Endothelial cell of hepatic sinusoid (primary cell): Measurements from ENCODE around the gene RPTOR.

Experiments
- in situ Hi-C: cut with HindIII; loops from 2 replicates; pipeline ENCODE4 v1.10.0; 2017; ENCODE audit warnings: low sequenced_read_pairs

Gene RPTOR

DNA sequence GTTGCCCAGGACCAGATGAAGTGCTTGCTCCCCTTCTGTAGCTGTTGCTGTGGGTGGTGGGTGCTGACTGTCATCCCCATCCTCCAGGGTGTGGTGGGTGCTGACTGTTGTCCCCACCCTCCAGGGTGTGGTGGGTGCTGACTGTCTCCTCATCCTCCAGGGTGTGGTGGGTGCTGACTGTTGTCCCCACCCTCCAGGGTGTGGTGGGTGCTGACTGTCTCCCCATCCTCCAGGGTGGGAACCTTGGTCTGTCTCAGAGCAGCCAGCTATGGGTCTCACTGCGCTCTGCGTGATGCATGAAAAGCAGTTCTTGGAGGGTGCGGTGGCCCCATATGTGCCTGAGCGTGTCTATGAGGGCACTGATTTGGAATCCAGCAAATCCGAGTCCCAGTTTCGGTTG is 163.8 kb downstream of the RPTOR start:
- in situ Hi-C loops, result no loop called here

DNA sequence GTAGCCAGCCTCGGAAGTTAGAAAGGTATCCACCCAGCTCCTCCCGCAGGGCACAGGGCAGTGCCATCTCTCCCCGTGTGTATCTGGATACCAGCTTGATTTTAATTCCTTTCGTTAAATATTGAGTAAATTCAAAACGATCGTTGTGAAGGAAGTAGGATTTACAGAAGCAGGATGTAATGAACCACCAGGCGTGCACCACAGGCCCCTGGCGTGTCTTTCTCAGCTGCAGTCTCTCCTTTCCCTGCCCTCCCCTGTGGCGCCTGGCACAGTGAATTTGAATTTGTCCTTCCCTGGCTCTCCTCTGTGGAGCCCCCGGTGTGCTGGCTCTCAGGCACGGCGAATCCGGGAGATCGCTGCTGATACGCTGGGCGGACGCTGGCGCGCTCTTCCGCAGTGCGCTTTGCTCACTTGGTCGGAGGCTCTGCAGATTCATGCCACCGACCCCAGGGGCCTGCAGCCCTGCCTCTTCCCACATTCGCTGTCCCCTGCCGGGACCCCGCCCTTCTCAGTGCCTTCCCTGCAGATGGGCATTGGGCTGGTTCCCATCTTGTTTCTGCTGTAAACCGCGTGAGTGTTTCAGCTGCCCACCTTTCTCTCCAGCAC is 164.6 kb downstream of the RPTOR start:
- in situ Hi-C loops, result no loop called here

DNA sequence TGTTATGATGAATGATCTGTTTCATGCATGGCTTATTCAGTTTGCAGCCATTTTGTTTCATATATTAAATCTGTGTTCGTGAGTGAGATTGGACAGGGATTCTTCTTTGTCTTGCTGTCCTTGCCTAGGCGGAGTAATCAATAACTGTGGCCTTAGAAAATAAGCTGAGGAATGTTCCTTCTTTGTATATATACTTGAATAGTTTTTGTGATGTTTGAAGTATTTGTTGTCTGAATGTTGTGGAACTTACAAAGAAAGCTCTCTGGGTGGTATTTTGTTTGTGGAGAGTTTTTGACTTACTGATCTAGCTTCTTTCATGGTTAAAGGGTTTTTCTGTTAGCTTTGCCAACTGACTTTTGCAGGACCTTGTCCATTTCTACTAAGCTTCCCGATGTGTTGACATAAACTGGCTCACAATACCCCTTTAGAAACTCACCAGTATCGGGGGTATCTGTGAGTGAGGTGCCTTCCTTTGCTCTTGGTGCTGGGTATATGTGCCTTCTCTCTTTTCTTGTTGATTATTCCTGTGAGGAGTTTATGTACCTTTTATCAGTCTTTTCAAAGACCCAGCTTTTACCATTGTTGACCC is 166.2 kb downstream of the RPTOR start:
- in situ Hi-C loops, result no loop called here

DNA sequence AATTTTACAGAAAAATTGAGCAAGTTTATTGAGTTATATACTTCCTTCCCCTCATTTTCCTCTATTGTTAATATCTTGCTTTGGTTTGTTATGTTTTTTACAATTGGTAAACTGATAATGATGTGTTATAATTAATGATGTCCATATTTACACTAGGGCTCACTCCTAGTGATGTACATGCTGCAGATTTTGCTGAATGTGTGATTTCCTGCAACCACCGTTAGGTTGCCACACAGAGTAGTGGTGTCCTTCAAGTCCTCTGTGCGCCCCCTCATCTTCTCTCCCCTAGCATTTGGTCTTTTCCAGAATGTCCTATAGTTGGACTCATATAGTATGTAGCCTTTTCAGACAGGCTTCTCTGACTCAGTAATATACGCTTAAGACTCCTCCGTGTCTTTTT is 167.5 kb downstream of the RPTOR start:
- in situ Hi-C loops, result no loop called here

DNA sequence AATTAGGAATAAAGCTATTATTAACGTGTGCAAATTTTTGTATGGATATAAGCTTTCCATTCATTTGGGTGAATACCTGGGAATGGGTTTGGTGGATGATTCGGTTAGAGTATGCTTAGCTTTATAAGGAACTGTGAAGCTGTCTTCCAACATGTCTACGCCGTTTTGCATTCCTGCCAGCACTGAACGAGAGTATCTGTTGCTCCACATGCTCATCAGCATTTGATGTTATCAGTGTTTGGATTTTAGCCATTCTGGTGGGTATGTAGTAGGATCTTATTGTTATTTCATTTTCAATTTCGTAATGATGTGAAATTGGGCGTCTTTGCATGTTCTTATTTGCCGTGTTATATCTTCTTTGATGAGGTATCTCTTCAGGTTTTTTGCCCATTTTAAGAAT is 168.0 kb downstream of the RPTOR start:
- in situ Hi-C loops, result no loop called here

DNA sequence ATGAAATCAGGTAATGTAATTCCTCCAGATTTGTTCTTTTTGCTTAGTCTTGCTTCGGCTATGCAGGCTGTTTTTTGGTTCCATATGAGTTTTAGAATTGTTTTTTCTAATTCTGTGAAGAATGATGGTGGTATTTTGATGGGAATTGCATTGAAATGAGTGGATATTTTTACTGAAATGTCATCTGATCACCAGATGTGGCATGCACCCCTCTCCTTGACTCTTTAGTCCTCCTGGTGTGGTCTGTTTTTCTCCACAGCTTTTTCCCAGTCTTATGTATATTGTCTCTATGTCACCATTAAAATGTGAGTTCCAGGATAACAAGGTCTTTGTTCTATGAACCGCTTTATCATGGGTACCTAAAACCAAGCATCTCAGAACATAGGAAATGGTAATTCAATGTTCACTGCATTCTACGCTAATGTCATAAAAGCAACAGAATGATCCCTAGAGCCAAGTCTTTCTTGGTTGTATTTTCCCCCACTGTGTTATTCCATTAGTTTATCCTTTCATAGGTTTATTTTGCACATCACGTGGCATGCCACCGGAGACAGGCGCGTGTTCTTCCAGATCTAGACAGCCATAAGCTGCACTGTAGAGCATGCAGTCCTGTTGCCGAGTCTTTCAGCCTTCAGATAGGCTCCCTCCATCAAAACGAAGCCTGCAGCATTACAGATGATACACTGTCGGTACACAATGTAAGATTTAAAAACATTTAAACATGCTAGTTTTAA is 172.5 kb downstream of the RPTOR start:
- in situ Hi-C loops, result no loop called here

DNA sequence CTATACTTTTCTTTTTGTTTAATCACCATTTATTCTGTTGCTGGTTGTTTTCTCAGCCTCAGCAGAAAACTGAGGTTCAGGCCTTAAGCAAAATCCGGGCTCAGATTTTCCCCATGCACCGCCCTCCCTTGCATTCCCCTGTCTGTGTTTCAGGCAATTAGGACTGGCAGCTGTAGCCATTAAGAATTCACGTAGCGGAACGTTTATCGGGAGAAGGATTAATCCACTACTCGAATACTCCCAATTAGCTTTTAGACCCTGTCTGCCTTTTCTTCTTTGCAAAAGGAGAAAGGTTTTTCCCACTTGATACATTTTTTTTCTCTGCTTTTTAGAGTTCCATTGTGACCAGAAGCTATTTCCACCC is 173.1 kb downstream of the RPTOR start:
- in situ Hi-C loops, result no loop called here

DNA sequence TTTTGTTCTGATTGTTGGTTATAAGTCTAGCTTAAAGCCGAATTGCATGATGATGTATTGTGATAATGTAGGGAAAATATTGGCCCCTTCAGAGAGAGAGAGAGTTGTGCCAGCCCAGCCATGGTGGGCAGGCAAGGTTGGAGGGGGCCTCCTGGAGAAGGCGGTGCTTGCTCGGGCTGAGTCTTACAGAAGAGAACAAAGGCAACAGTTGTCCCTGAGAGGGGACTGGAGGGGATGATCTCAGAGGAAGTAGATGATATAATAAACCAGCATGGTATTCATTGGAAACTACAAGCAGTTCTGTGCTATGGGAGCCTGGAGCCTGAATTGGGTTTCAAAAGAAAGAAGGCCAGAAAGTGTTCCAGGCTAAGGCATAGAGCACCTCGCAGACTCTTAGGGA is 173.8 kb downstream of the RPTOR start:
- in situ Hi-C loops, result no loop called here

DNA sequence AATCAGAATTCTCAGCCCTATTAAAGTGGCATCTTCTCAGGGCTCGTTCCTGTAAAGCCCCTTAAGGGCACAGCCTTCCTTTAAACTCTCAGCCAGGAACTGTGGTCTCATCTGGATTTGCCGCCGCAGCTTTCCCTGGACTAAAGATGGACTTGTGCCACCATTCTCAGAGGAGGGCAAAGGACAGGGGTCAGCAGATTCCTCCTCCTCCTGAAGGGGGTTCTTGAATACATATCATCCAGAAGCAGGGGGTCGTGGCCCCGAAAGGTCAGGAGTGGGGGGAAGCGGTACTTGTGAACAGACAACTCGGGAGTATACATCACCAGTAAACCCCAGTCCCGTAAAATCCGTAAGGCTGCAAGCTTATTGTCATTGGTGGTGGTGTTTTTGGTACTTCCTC is 174.8 kb downstream of the RPTOR start:
- in situ Hi-C loops, result no loop called here

DNA sequence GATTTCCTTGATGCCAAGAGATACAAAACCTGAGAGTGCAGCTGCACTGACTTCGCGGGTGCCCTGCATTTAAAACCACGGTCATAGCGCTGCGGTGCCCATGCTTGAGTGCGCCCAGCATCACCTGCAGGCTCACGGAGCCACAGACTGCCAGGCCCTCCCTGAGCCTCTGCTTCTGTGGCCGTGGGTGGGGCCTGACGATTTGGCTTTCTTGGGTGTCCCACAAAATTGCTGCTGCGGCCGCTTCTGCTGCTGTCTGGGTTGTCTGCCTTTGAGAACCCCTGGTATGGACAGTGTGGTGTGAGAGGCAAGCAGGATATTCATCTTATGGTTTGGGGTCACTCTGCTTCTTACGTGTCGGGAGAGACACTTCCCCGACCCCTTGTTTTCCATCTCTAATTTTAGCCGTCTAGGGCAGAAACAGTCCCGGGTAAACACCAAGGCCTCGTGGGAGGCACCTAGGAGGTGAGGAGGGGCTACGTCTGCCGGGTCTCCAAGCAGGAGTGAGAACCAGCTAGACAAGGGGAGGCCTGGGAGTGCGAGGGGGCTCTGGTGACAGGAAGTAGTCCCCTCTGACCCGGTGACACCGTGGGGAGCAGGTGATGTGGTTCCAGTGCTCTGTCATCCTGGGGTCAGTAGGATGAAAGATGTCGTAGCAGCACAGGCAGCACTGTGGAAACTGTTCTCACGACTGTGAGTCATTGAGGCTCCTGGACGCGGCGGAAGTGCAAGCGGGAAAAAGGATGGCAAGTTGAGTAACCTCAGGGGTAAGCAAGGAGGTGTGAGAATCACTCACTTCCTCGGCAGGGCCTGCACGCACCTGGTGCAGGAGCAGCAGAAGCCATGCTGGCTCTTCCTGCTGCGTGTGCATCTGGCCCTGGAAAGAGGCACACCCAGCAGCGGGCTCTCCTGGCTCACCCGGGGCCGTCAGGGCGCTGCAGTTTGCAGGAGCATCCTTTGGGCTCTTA is 176.3 kb downstream of the RPTOR start:
- in situ Hi-C loops, result no loop called here

DNA sequence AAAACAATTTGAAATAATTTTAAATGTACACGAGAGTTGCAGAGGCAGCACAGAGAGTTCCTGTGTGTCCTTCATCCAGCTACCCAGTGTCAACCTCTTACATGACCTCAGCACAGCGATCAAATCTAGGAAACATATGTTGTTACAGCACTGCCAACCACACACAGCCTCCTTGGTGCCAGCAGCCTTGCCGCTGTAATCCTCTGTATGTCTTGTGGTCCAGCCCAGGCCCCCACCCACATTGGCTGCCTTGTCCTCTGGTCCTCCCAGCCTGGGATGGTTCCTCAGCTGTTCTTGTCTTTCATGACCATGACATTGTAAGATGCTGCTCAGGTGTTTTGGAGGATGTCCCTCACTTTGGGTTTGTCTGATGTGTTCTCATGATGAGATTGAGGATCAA is 178.0 kb downstream of the RPTOR start:
- in situ Hi-C loops, result no loop called here

DNA sequence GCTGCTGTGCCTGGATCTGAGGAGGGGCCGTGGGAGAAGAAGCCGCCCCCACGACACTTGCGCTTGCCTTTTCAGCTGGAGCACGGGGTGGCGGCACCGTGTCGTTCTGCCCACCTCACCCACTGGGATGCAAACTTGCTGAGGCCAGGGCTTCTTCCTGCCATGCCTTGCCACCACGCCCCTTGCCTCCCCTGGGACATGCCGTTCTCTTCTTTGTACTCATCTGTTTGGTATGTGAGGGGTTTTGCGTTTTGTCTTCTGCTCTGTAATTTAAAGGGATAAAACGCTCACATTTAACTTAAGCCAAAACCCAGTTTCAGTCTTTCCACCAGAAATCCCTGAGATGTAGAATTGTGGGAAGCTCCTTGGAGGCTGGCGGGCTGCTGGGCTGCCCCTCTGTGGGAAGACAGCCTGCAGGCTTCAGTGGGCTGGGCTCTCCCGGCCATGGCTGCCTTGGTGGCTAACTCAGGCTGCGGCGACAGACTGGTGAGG is 180.2 kb downstream of the RPTOR start:
- in situ Hi-C loops, result loop anchor here (5.0 kb wide), 2 partner anchors 72 to 127 kb away; no protein-coding TSS in a partner anchor

DNA sequence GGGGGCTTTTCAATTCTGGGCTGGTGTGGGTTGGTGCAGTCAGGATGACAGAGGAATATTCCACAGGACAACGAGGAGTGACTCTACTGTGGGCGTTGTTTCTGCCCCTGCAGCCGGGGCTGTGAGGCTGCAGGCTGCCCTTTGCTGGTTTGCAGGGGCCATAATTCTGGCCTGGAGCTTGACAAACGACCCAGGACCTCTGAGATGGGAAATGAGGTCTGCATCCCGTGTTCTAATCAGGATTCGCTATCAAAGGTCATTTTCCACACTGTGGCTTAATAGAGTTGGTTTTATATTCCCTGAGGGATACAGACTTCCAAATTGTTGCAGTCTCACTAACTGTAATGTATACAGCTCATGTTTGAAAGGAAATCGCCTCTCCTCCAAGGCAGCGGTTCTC is 180.9 kb downstream of the RPTOR start:
- in situ Hi-C loops, result loop anchor here (5.0 kb wide), 2 partner anchors 72 to 127 kb away; no protein-coding TSS in a partner anchor

DNA sequence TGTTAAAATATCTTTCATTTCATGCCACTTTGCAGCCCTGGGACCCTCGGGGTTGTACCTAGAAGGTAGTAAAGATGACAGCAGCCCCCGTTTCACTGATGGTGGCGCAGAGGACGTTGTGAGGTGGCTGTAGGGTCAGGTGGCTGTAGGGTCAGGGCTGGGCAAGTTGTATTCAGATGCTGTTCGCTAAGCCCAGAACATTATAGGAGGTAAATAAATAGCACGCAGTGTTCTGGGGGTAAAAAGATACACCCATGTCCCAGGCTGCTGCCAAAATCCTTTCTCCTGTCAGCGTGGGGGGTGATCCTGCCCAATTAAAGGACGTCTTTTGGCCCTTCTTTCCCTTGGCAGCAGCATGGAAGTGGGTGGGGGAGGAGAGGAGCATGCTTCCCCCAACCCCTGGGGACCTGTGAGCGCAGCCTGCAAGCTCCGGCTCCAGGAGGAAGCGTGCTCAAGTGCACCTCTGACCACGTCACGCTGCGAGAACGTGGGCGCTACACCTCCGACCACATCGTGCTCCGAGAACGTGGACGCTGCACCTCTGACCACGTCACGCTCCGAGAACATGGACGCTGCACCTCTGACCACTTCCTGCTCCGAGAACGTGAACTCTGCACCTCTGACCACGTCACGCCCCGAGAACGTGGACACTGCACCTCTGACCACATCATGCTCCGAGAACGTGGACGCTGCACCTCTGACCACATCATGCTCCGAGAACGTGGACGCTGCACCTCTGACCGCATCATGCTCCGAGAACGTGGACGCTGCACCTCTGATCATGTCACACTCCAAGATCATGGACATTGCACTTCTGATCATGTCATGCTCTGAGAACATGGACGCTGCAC is 182.1 kb downstream of the RPTOR start:
- in situ Hi-C loops, result loop anchor here (5.0 kb wide), 2 partner anchors 71 to 126 kb away; no protein-coding TSS in a partner anchor

DNA sequence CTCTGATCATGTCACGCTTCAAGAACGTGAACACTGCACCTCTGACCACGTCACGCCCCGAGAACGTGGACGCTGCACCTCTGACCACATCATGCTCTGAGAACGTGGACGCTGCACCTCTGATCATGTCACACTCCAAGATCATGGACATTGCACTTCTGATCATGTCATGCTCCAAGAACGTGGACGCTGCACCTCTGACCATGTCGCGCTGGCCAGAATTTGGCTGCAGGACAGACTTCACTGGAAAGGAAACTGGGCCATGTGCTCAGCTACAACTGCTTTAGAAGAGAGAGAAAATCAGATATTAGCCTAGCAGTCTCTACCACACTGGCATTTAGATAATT is 182.7 kb downstream of the RPTOR start:
- in situ Hi-C loops, result loop anchor here (5.0 kb wide), 2 partner anchors 70 to 125 kb away; no protein-coding TSS in a partner anchor

DNA sequence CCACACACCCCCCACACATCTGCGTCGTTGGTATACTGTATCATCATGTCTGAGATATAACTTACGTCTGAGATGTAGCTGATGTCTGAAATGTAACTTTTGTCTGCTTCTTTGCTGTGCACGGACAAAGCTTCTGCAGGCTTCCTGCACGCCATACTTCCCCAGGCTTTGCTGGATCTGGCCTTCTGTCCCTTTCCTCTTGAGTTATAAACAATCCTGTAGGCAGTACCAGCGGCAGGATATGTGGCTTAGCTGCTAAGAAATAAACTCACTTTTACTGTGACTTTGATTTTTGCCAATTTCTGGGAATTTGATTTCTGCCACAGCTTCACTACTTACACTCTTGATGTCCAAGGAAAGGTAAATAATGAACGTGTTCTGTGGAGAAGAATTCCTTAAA is 184.4 kb downstream of the RPTOR start:
- in situ Hi-C loops, result loop anchor here (5.0 kb wide), 2 partner anchors 68 to 123 kb away; no protein-coding TSS in a partner anchor

DNA sequence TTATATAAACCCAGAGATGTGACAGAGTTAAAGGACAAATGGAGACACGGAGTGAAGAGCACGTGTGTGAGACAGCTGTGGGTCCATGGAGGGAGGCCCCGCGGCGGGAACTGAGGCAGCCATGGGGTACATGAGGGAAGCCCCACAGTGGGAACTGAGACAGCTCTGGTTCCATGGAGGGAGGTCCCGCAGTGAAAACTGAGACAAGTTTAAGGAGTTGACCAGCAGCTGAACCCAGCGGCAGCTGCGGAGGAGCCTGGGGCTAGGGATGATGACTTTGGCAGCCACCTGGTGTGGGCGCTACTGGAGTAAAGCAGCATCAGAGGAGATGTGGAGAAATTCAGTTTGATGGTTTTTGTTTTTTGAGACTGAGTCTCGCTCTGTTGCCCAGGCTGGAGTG is 185.1 kb downstream of the RPTOR start:
- in situ Hi-C loops, result loop anchor here (5.0 kb wide), 2 partner anchors 68 to 123 kb away; no protein-coding TSS in a partner anchor

DNA sequence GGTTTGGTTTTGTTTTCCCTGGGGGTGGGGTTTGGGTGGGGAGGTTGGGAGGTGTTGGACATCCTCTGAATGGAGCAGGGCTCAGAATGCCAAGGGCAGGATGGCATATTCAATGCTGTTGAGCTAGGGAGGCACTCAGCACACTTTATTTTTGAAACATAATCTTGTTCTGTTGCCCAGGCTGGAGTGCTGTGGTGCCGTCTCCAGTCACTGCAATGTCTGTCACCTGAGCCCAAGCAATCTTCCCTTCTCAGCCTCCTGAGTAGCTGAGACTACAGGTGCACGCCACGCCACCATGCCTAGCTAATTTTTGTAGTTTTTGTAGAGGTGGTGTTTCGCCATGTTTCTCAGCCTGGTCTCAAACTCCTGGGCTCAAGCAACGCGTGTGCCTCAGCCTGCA is 186.1 kb downstream of the RPTOR start:
- in situ Hi-C loops, result no loop called here

DNA sequence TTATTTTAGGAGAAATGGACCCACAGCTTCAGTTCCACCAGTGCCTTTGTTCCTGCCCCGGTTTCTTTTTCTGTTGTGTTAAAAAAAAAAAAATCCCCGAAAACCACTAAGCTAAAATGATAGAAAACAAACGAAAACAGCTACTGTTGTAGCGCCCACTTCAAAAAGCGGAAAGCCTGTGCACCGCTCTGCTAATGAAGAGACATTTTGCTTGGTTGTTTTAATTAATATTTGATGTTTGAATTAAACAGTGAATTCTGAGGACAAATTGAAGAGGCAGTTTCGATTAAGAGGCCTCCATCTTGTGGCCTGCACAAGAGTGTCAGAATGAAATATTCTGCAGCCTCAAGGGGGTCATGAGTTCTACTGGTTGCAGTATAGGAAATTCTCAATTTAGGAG is 186.7 kb downstream of the RPTOR start:
- in situ Hi-C loops, result no loop called here

DNA sequence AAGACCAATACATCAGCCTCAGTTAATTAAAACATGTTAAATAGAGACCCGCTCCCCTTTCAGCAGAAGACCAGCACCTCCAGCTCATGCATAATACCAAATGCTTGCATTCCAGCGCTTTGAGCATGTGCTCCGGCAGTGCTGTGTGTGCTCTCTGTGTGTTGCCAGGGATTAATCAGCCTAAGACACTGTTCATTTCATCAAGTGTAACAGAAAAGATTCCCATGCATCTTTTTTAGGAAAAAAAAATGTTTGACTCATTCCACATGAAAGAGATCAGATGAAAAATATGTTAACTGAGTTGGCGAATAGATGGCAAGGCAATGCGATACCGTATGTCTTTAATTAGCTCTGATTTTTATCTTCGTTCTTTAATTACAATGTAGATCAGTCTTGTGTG is 187.6 kb downstream of the RPTOR start:
- in situ Hi-C loops, result no loop called here
